HL-60 (cell line): ENCODE data around the gene FAM13C.

Source experiments
- DNase-seq, 2 experiments: peaks; one replicate each; pipeline ENCODE4 v3.0.0-alpha.2; 2010 to 2020; ENCODE audit warnings: low read depth in 1 of 2, low spot score in 1 of 2
- H3K27ac ChIP-seq: fragments of 250-450 bp; sonication (Bioruptor Pico); replicated peaks from 2 replicates; pipeline ENCODE4 v1.5.1; 2020; ENCODE audit warnings: mild to moderate bottlenecking, moderate library complexity
- H3K27me3 ChIP-seq: fragments of 250-450 bp; sonication (Bioruptor Pico); 2 replicates; pipeline ENCODE4 v1.5.1; 2021; ENCODE audit warnings: mild to moderate bottlenecking, moderate library complexity; ENCODE audit not compliant: insufficient read depth, poor library complexity, severe bottlenecking
- H3K4me3 ChIP-seq: replicated peaks from 2 replicates; pipeline ENCODE4 v1.5.1; 2011; ENCODE audit warnings: mild to moderate bottlenecking, control low read depth, low read length; ENCODE audit not compliant: insufficient read depth
- CTCF ChIP-seq: IDR thresholded peaks from one replicate; pipeline ENCODE4 v1.5.1; 2011; ENCODE audit warnings: low read length, control low read depth, inconsistent platforms; ENCODE audit not compliant: insufficient read depth
- GABPA ChIP-seq: IDR thresholded peaks from 2 replicates; pipeline ENCODE4 v1.6.1; 2012; ENCODE audit warnings: low read depth
- POLR2AphosphoS5 ChIP-seq: IDR thresholded peaks from 2 replicates; pipeline ENCODE4 v1.6.1; 2012; ENCODE audit warnings: low read depth
- SPI1 ChIP-seq: IDR thresholded peaks from 2 replicates; pipeline ENCODE4 v1.6.1; 2012; ENCODE audit warnings: low read depth, mild to moderate bottlenecking, borderline replicate concordance
- TF ChIP-seq, protein P1 (sequence below): IDR thresholded peaks from 2 replicates; pipeline ENCODE4 v1.6.1; 2012; ENCODE audit warnings: low read depth; ENCODE audit not compliant: insufficient replicate concordance

The FAM13C gene

DNA sequence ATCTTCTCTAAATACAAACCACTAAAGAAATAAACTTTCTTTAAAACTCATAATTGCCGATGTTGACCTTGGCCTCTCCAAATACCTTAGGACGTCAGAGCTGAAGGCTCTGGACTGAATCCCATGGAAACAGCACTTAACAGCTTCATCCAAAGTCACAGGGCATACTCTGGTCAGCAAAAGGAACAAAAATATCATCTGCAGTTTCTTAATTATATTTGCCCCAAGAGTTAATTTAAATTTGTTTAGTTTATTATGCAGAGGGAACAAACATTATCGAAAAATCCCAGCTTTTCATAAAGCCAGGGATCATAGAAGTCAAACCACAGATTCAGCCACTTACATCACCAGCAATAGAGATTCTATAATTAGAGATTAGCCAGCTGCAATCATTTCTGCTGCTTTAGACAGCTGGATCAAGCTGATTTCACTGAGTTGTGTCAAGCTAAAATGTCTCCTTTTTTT is 20.5 kb upstream of the FAM13C start:
- no peaks in the 10 kb centered on the region for H3K27me3 ChIP-seq
- DNase-seq, result no peak
- H3K4me3 ChIP-seq, result no peak overlapping the region
- H3K27ac ChIP-seq, result no peak overlapping the region
- no peak for TF ChIP-seq CTCF
- TF ChIP-seq, protein P1, sequence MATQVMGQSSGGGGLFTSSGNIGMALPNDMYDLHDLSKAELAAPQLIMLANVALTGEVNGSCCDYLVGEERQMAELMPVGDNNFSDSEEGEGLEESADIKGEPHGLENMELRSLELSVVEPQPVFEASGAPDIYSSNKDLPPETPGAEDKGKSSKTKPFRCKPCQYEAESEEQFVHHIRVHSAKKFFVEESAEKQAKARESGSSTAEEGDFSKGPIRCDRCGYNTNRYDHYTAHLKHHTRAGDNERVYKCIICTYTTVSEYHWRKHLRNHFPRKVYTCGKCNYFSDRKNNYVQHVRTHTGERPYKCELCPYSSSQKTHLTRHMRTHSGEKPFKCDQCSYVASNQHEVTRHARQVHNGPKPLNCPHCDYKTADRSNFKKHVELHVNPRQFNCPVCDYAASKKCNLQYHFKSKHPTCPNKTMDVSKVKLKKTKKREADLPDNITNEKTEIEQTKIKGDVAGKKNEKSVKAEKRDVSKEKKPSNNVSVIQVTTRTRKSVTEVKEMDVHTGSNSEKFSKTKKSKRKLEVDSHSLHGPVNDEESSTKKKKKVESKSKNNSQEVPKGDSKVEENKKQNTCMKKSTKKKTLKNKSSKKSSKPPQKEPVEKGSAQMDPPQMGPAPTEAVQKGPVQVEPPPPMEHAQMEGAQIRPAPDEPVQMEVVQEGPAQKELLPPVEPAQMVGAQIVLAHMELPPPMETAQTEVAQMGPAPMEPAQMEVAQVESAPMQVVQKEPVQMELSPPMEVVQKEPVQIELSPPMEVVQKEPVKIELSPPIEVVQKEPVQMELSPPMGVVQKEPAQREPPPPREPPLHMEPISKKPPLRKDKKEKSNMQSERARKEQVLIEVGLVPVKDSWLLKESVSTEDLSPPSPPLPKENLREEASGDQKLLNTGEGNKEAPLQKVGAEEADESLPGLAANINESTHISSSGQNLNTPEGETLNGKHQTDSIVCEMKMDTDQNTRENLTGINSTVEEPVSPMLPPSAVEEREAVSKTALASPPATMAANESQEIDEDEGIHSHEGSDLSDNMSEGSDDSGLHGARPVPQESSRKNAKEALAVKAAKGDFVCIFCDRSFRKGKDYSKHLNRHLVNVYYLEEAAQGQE, result no peak
- no peak for TF ChIP-seq GABPA
- no peak for TF ChIP-seq SPI1
- TF ChIP-seq POLR2AphosphoS5, result no peak

DNA sequence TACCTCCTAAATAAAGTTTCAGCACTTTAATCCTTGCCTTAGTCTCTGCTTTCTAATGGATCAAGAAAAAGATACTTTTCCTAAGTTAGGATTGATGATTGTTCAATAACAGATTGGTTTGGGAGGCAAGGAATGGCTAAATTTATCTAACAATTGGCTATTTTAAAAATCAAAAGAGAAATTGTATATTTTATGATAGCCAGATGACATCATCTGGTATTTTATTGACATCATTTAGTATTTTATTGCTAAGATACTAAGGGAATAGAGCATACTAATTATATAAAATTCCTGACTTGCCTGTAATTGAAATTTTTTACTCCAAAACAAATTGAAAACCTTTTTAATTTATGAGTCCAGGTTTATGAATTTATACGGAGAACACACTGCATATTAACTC is 19.3 kb upstream of the FAM13C start:
- no peak for TF ChIP-seq GABPA
- no peak for TF ChIP-seq POLR2AphosphoS5
- TF ChIP-seq, protein P1, result no peak
- no peak for TF ChIP-seq SPI1
- TF ChIP-seq CTCF, result no peak
- no peak overlapping the region for H3K27ac ChIP-seq
- H3K4me3 ChIP-seq, result no peak overlapping the region
- no peak for DNase-seq
- H3K27me3 ChIP-seq, result no peaks in the 10 kb centered on the region

- H3K27ac ChIP-seq, result no peak overlapping the region
Measured at GRCh38 chr10:59376846-59377245, 14.5 kb upstream of the FAM13C start.

More at GRCh38 chr10:59376846-59377245, 14.5 kb upstream of the FAM13C start:
- no peaks in the 10 kb centered on the region for H3K27me3 ChIP-seq
- H3K4me3 ChIP-seq, result no peak overlapping the region
- DNase-seq, result no peak
- TF ChIP-seq SPI1 (no peak), POLR2AphosphoS5 (no peak), CTCF (no peak), GABPA (no peak)
- TF ChIP-seq, protein P1, result no peak
